Breast epithelium (tissue), 3 donors: ENCODE measurements around the gene QSOX1.

Experiments
- CTCF ChIP-seq, 3 donors: fragments of 450-650 bp; IDR thresholded peaks; one replicate each; pipeline ENCODE4 v1.5.1; 2016 to 2017; ENCODE audit warnings: antibody characterized with exemption in 3 of 3, mild to moderate bottlenecking in 3 of 3, moderate library complexity in 3 of 3
- POLR2AphosphoS5 ChIP-seq, 3 donors: sonication (generic); formaldehyde crosslinking; IDR thresholded peaks; one replicate each; pipeline ENCODE4 v1.6.1; 2017; ENCODE audit warnings: antibody characterized with exemption in 3 of 3

- TF ChIP-seq CTCF (IDR thresholded peaks at IDR 0.05) = no peak
- no peak for TF ChIP-seq POLR2AphosphoS5 (IDR thresholded peaks at IDR 0.05)
These were observed 9.2 kb upstream of the QSOX1 start for GRCh38 chr1:180145446-180145845.
